Body of pancreas (tissue), 4 donors: ENCODE measurements around the gene HOXA11. TPM values are rescaled to one million over a fixed set of nuclear protein-coding genes. Genes with fewer than 3 reads are reported as not detected.

Experiments
- ATAC-seq: fragments of 150-250 bp; one replicate; pipeline ENCODE4 v1.9.1; 2016
- DNase-seq, 4 donors: peaks; one replicate each; pipeline ENCODE4 v3.0.0-alpha.2; 2019
- H3K27ac ChIP-seq, 4 donors: fragments of 200-600 bp; sonication (generic); 1 replicate in 3 of 4; 2 replicates in 1 of 4; pipeline versions ENCODE4 v1.5.1 to v1.6.1; 2016 to 2019; ENCODE audit warnings: mild to moderate bottlenecking in 1 of 4, mixed read lengths in 1 of 4, moderate library complexity in 1 of 4
- H3K27me3 ChIP-seq, 2 donors: fragments of 200-600 bp; sonication (generic); one replicate each; pipeline ENCODE4 v1.6.0; 2016; ENCODE audit warnings: mild to moderate bottlenecking in 1 of 2
- H3K36me3 ChIP-seq, 2 donors: fragments of 200-600 bp; sonication (generic); replicated peaks in 1 of 2; 2 replicates each; pipeline ENCODE4 v1.5.1; 2016; ENCODE audit warnings: low read depth in 2 of 2; ENCODE audit not compliant: insufficient read depth in 1 of 2
- H3K4me1 ChIP-seq: fragments of 200-600 bp; sonication (generic); one replicate; pipeline ENCODE4 v1.6.0; 2016
- H3K4me3 ChIP-seq, 2 donors: fragments of 200-600 bp; sonication (generic); 1 replicate in 1 of 2; 2 replicates in 1 of 2; pipeline ENCODE4 v1.5.1; 2016 to 2019
- H3K9me3 ChIP-seq, 3 donors: fragments of 200-600 bp; sonication (generic); 1 replicate in 2 of 3; 2 replicates in 1 of 3; pipeline ENCODE4 v1.5.1; 2016
- POLR2A ChIP-seq, 3 donors: fragments of 450-650 bp; IDR thresholded peaks; one replicate each; pipeline ENCODE4 v1.6.1; 2016; ENCODE audit warnings: antibody characterized with exemption in 3 of 3, mild to moderate bottlenecking in 2 of 3
- WGBS, 2 donors: methylation state at CpG; one replicate each; pipeline ENCODE4 v1.1.5; 2017; 5-methylcytosine and 5-hydroxymethylcytosine counted together
- intact Hi-C: fragments of 100-400 bp; cut with DNase I; formaldehyde crosslinking; loops from one replicate; pipeline ENCODE4 v1.15.1; 2023
- total RNA-seq, 2 donors: library from RNA; depleted of rRNA; stranded (reverse); fragments of >200 nt; gene quantifications; one replicate each; pipeline ENCODE4 v1.1.0, GENCODE V29; 2016
- TF ChIP-seq, protein P1 (sequence below), 7 experiments: fragments of 450-650 bp in 4 of 7; fragments of 200-600 bp in 3 of 7; sonication (generic) in 3 of 7; IDR thresholded peaks; one replicate each; pipeline ENCODE4 v1.5.1; 2016 to 2019; ENCODE audit warnings: antibody characterized with exemption in 7 of 7

HOXA11 gene
- total RNA-seq, 2 donors from 2014 or later = not detected

DNA sequence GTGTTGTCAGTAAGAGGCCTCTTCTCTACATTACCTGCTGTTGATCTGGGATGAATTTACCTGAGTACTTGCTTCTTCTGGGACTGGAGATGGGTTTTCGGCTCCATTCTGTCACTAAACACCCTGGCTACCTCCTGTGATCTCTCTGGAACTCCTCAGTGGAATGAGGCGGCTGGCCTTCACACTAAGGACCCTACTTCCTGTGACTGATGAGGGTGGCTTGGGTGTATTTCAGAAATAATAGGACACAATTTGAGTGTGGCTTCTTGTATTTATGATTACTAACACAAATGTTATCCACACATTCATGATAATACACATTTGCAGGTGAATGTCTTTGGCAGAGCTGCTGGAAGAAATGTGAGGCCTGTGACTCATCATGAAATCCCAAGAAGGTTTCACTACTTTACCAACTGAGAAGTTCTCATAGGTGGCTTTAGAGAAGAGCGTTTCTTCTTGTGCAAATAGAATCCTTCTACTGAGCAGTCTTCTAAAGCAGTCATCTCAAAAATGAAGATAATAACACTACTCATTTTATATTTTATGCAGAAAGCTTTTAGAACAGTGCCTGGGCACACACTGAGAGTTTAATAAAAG is 36.3 kb upstream of the HOXA11 start:
- ATAC-seq = no peak
- 81 to 88% methylated on average over 3 of the region's 3 CpGs for WGBS, 2 donors

DNA sequence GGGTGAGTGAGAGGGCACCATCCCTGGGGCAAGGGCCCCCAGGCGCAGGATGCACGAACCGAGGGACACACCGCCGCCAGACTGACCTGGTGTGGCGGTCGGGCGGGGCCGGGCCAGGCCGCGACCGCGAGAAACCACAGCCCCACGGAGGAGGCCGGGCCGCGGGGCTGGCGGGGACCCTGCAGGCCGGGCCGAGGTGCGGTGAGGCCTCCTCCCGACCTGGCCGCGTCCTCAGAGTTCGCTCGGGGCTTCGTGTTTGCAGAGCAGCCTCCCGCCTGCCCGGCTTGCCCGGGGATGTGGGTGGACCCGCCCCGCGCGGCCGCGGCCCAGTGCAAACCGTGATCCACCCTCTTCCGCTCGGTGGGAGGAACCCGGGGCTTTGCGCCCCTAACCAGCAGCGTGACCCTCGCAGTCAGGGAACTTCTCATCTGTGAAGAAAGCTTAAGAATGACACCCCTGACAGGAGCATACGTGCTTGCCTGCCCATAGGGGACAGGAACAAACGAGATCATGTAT is 35.5 kb upstream of the HOXA11 start:
- TF ChIP-seq, protein P1, sequence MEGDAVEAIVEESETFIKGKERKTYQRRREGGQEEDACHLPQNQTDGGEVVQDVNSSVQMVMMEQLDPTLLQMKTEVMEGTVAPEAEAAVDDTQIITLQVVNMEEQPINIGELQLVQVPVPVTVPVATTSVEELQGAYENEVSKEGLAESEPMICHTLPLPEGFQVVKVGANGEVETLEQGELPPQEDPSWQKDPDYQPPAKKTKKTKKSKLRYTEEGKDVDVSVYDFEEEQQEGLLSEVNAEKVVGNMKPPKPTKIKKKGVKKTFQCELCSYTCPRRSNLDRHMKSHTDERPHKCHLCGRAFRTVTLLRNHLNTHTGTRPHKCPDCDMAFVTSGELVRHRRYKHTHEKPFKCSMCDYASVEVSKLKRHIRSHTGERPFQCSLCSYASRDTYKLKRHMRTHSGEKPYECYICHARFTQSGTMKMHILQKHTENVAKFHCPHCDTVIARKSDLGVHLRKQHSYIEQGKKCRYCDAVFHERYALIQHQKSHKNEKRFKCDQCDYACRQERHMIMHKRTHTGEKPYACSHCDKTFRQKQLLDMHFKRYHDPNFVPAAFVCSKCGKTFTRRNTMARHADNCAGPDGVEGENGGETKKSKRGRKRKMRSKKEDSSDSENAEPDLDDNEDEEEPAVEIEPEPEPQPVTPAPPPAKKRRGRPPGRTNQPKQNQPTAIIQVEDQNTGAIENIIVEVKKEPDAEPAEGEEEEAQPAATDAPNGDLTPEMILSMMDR (IDR thresholded peaks at IDR 0.05) = no peak
- no peak for TF ChIP-seq POLR2A (IDR thresholded peaks at IDR 0.05)
- H3K36me3 ChIP-seq = no peaks in the 10 kb centered on the region
- H3K27ac ChIP-seq = no peak overlapping the region
- no peak for ATAC-seq
- intact Hi-C loops = no loop called here
- H3K9me3 ChIP-seq = no peaks in the 10 kb centered on the region
- H3K4me1 ChIP-seq = peaks cover 6% of the 10 kb centered on the region
- peaks cover 0 to 11% of the 10 kb centered on the region in 2 donors for H3K27me3 ChIP-seq
- DNase-seq = no peak
- WGBS, 2 donors = 20 to 42% methylated on average over 6 to 31 of the region's 45 CpGs
- H3K4me3 ChIP-seq = no peak overlapping the region

More for the DNA sequence above, 36.3 kb upstream of the HOXA11 start:
- no peak overlapping the region for H3K27ac ChIP-seq
- no peaks in the 10 kb centered on the region for H3K9me3 ChIP-seq
- peaks cover 7% of the 10 kb centered on the region for H3K4me1 ChIP-seq
- DNase-seq = no peak
- peaks cover 0 to 19% of the 10 kb centered on the region in 2 donors for H3K27me3 ChIP-seq
- no peak for TF ChIP-seq POLR2A (IDR thresholded peaks at IDR 0.05)
- TF ChIP-seq, protein P1 (IDR thresholded peaks at IDR 0.05) = no peak
- intact Hi-C loops = no loop called here
- H3K4me3 ChIP-seq = no peak overlapping the region
- H3K36me3 ChIP-seq = no peaks in the 10 kb centered on the region

DNA sequence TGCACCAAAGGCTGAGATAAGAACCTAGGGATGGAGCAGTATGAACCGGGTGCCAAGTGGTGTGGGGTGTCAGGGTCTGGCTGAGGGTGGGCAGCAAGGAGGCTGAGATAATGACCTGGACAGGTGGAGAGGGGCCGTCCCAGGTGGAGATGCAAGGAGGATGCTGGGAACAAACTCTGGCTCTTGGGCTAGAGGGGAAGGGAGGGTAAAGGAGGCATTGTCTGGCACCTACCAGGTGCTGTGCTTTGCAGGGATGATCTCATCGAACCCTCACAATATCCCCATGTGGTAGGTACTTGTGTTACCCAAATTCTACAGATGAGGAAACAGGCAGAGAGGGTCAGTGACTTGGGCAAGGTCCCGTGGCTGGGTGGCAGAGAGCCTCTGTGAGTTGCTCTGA is 34.8 kb upstream of the HOXA11 start:
- intact Hi-C loops = no loop called here
- no peaks in the 10 kb centered on the region for H3K9me3 ChIP-seq
- peaks cover 0 to 4% of the 10 kb centered on the region in 2 donors for H3K27me3 ChIP-seq
- no peak overlapping the region for H3K4me3 ChIP-seq
- no peaks in the 10 kb centered on the region for H3K36me3 ChIP-seq
- H3K27ac ChIP-seq = no peak overlapping the region
- 58 to 61% methylated on average over 4 of the region's 4 CpGs for WGBS, 2 donors
- no peak for DNase-seq
- TF ChIP-seq POLR2A (IDR thresholded peaks at IDR 0.05) = no peak
- TF ChIP-seq, protein P1 (IDR thresholded peaks at IDR 0.05) = no peak
- H3K4me1 ChIP-seq = no peaks in the 10 kb centered on the region
- ATAC-seq = no peak

DNA sequence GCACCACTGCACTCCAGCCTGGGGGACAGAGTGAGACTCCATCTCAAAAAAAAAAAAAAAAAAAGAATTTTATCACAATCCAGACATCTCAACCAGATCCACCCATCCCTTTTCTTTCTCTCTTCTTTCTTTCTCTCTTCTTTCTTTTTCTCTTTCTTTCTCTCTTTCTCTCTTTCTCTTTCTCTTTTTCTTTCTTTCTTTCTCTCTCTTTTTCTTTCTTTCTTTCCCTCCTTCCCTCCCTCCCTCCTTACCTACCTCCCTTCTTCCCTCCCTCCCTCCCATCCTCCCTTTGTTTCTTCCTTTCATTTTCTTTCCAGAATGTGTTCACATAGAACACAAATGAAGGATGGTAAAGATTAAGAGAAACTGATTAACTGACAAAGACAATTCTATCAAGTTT is 32.9 kb upstream of the HOXA11 start:
- ATAC-seq (no peak), DNase-seq (no peak)
- no peaks in the 10 kb centered on the region for H3K9me3 ChIP-seq
- H3K4me3 ChIP-seq = no peak overlapping the region
- no peak overlapping the region for H3K27ac ChIP-seq
- peaks cover 7% of the 10 kb centered on the region for H3K4me1 ChIP-seq
- H3K36me3 ChIP-seq = no peaks in the 10 kb centered on the region
- intact Hi-C loops = no loop called here
- H3K27me3 ChIP-seq = peaks cover 0 to 12% of the 10 kb centered on the region in 2 donors
- no peak for TF ChIP-seq POLR2A (IDR thresholded peaks at IDR 0.05)
- TF ChIP-seq, protein P1 (IDR thresholded peaks at IDR 0.05) = no peak

DNA sequence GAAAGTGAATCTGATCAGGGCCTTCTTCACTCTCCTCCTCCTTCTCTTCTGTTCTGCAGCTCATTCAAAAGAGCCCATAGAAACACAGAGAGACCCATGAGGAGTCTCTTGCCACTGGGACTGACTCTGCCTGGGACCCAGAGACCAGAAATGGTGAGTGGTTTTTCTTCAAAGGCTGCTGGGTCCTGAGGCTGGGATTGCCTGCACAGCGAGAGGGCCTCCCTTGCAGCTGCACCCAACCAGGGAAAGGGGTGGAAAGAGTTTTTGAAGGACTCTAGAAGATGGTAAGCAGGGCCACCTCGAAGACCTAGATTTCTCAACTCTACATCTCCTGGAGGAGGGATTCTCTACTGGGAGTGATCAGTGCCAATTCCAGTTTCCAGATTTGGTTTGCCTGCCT is 30.3 kb upstream of the HOXA11 start:
- 86 to 97% methylated on average over 2 of the region's 2 CpGs for WGBS, 2 donors
- Histone ChIP-seq H3K36me3 (no peaks in the 10 kb centered on the region), H3K4me1 (peaks cover 15% of the 10 kb centered on the region), H3K9me3 (no peaks in the 10 kb centered on the region), H3K27ac (no peak overlapping the region), H3K27me3 (peaks cover 0 to 27% of the 10 kb centered on the region in 2 donors), H3K4me3 (no peak overlapping the region)
- no peak for ATAC-seq
- DNase-seq = no peak
- intact Hi-C loops = no loop called here
- no peak for TF ChIP-seq POLR2A (IDR thresholded peaks at IDR 0.05)
- TF ChIP-seq, protein P1 (IDR thresholded peaks at IDR 0.05) = no peak
